HG03457 (cell line): ENCODE data around the gene C22orf42.
"Not testable (repeated sequence)": the region's sequence is repeated elsewhere in the genome, so short reads cannot be mapped to it uniquely, and the experiment has no call there.

Source experiments
- ATAC-seq: cut with Tn5 transposase; IDR thresholded peaks from one replicate; pipeline ENCODE4 v1.9.1; 2021; ENCODE audit warnings: moderate number of reproducible peaks; ENCODE audit not compliant: unreplicated experiment

The C22orf42 gene

DNA sequence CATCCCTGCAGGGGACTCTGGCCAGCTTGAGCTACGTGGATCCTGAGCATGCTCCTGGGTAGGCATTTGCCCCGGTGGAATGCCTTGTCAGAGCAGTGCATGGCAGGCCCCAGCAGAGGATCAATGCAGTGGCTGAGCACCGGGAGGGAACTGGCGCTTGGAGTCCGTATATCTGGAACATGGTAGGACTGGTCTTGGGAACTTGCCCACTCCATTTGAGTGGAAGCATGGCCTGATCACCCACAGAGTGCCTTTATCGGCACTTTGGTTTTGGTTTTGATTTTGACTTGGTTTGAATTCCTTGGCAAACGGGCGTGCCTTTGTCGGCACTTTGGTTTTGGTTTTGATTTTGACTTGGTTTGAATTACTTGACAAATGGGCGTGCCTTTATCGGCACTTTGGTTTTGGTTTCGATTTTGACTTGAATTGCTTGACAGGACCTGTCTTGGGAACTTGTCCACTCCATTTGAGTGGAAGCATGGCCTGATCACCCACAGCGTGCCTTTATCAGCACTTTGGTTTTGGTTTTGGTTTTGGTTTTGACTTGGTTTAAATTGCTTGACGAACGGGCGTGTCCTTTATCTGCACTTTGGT is 21.3 kb downstream of the C22orf42 start:
- ATAC-seq, result not testable (repeated sequence)

DNA sequence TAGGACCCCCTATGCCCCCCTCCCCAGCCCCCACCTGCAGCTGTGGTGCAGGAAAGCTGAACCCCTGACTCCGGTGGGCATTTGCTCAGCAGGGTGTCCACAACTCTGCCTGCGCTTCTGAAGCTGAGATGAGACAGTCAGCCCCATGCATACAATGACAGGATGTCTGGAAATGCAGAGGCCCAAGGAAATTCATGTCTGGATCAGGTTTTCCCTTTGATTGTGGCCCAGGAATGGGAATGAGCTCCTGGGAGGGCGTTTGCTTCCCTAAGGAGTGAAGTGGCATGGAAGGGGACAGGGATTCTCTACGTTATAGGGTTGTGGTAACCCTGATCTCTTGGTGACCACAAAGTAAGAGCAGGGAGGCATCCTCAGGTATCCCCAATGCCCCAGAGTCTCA is 22.2 kb downstream of the C22orf42 start:
- not testable (repeated sequence) for ATAC-seq

DNA sequence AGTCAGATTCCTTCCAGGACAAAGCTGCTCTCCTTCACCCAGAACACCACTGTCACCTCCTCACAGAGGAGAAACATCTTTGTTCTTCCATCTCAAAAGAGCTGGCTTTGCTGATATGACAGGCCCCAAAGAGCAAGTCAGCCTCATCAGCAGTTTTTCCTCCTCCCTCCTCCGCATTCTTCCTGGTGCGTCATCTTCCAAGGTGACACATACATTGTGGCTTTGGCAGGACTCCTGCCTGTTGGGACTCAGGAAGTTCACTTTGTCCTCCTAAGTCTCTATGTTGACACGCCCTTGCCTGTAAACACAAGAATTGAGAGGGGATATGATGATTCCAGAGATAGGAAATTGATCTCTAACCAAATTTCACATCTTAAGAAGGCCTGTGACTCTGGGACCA is 23.1 kb downstream of the C22orf42 start:
- ATAC-seq, result not testable (repeated sequence)

DNA sequence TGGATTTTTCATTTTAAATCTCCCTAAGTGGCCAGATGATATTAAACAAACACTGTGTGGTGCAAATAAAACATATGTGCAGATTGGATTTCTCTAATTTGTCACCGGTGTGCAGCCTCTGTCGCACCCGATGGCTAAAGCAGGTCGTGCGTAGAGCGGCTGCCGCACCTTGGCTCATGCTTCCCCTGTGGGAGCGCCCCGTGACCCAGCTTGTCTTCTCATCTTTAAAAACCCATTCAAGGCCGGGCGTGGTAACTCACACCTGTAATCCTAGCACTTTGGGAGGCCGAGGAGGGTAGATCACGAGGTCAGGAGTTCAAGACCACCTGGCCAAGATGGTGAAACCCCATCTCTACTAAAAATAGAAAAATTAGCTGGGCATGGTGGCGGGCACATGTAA is 24.3 kb downstream of the C22orf42 start:
- not testable (repeated sequence) for ATAC-seq

DNA sequence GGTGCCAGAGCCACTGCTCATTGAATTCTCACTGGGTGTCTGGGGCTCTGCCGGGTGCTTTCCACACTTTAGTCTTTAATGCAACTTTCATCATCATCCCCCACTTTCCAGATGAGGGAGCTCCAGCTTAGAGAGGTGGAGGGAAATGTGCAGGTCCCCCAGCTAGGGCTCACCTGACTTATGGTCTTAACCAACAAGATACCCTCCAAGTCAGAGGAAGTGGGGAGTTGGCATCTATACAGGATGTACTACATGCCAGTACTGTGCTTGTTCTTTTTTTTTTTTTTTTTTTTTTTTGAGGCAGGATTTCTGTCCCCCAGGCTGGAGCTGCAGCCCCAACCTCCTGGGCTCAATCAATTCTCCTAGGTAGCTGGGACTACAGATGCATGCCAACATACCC is 26.3 kb downstream of the C22orf42 start:
- ATAC-seq, result no peak

DNA sequence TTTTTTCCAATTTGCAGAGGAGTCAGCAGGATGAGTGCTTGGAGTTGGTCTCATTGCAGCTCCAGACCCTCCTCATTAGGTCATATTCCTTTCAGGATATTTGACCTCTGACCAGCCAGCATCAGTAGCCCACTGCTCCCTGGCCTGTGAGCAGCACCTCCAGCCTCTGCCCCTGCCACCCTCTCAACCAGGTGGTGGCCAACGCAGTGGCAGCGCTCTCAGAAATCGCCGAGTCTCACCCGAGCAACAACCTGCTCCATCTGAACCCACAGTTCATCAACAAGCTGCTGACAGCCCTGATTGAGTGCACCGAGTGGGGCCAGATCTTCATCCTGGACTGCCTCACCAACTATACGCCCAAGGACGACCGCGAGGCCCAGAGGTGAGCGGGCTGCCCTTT is 27.0 kb downstream of the C22orf42 start:
- ATAC-seq, result no peak

DNA sequence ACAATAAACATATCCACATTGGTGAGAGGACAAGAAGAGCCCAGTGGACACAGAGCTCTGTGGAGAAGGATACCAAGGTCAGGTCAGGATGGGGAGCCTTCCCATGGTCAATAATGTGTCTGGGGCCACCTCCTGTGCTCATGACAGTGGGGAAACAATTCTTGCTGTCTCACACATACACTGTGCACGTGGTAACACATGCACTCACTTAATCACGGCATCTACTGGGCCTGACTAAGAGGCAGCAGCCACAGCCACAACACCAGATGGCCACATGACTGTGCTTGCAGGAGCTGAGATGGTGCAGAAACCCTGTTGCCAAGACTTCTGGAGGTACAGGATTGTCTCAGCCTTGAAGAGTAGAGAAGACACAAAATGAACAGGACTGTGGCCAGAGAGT is 28.6 kb downstream of the C22orf42 start:
- no peak for ATAC-seq

DNA sequence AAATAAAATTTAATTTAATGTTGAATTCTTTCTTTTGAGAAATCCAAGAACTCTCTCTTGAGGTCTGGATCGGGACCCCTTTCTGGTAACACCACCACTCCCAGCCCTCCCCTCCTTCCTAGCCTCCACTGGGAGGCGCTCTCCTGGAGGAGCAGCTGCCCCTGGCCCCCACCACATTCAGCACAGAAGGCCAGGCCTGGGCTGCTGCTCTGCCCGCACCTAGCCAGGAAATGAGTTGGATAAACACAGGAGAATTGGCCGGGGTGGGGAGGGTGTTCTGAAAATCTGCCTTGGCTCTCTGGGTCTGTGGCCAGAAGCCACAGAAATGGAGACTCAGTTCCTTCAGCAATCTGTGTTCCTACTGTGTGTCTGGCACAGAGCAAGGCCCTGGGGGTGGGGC is 31.2 kb downstream of the C22orf42 start:
- no peak for ATAC-seq

DNA sequence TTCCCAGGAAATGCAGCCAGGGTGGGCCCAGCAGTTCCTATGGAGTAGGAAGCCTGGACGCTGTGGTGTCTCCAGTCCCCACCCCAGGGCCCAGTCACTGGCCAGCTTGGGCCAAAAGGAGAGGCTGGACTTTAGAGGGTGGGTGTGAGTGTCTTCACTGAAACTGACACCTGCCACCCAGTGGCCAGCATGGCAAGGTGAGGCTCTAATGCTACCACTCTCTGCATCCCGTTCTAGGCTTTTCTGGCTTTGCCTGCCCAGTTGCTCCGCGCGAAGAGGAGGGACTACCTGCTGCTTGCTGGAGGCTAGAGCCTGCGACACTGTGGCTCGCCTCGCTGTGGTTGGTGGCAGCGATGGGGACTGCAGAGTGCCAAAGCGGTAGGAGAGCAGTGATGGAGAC is 35.4 kb downstream of the C22orf42 start:
- no peak for ATAC-seq

DNA sequence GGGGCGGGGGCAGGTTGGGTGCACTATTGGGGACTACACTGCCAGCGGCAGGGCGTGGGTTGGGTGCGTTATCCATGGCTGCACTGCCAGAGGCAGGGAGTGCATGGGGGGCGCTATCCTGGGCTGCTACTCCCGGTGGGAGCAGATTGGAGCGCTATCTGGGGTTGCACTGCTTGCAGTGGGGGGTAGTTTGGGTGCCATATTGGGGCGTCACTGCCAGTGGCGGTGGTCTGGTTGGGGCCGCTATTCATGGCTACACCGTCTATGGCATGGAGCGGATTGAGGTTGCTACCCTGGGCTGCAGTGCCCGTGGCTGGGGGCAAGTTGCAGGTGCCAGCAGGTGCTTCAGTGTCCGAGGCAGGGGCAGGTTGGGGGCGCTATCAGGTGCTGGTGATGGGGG is 36.2 kb downstream of the C22orf42 start:
- no peak for ATAC-seq

DNA sequence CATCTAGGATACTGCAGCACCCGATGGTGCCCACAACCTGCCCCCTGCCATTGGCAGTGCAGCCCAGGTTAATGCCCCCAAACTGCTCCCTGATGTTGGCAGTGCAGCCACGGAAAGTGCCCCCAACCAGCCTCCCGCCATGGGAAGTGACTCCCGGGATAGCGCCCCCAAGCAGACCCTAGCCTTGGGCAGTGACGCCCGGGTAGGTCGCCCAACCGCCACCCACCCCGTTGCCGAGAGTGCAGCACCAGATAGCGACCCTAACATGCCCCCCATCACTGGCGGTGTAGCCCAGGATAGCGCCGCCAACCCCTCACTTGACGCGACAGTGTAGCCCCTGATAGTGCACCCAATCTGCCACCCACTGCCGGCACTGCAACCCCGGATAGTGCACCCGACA is 38.5 kb downstream of the C22orf42 start:
- ATAC-seq, result no peak

DNA sequence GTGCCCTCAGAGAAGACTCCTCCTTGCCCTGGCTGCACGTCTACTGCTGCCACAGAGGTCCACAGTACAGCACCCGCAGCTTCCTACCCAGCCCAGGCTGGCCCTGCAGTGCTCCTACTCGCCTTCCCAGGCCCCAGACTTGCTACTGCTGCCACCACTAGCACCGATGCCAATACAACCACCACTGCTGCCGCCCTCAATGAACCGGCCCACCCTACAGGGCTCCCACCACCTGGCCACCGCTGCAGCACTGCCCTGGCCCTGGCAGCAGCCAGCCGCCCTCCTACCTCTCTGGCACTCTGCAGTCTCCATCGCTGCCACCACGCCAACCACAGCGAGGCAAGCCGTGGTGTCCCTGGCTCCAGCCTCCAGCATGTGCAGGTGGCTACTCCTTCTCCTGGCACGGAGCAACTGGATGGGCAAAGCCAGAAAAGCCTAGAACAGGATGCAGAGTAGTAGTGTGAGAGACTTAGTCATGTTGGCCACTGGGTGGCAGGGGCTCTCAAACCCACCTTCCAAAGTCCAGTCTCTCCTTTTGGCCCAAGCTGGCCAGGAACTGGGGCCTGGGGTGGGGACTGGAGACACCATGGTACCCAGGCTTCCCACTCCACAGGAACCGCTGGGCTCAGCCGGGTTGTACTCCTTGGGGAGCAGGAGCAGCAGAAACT is 39.4 kb downstream of the C22orf42 start:
- ATAC-seq, result no peak

DNA sequence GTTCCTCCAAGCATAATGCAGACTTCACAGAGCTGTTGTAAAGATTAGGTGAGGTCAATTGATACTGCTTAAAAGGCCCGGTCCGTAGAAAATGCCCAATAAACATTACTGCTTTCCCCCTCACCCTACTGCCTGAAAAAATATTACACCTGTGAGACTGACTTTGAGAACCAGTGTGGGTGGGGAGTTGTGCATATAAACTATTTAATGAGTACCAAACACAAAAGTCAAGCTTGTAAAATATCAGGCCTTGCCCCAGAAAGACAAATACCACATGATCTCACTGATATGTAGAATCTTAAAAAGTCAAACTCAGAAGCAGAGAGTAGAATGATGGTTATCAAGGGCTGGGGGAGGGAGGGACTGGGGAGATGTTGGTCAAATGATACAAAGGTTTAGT is 46.7 kb downstream of the C22orf42 start:
- ATAC-seq, result no peak

DNA sequence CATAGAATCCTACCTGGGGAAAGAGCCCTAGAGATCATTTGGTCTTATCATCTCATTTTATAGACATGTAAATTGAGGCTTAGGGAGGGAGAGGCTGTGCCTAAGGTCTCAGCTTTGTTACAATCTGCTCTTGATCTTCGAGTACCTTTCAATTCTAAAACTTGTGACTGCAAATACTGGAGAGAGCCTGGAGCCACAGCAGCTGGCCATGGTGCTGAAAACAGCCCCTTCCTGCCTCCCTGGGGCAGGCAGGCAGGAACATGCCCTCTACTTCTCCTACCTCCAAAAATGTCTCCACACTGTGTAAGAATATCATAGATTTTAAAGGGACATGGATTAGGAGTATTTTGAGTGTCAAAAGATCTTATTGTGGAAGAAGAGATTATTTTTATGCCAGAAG is 52.2 kb downstream of the C22orf42 start:
- ATAC-seq, result no peak

DNA sequence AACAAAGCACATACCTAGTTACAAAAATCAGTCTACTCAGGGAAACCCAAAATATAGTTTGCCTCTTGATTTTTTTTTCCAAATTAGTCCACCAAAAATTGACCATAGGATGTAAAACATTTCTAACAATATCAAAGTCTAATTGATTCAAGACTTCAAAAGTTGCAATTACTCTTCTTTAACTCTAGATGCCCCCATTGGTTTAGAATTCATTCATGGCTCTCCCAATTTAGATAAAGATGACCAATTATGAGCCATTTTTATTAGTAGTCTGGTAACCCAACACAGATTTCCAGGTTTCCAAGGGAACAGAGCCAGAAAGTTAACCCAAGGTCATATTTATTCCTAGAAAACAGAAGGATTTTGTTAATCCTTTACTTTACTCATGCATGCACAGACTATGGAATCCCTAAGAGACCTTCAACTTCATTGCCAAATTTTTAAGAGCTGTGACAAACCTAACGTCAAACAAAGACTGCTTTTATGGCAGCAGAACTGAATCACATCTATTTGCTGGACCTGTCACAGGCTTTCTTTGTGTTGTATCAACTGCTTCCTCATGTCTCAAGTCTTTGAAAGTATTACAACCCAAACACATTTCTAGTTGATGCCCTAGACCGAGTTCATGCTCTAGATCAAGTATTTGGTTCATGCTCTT is 55.3 kb downstream of the C22orf42 start:
- ATAC-seq, result no peak

DNA sequence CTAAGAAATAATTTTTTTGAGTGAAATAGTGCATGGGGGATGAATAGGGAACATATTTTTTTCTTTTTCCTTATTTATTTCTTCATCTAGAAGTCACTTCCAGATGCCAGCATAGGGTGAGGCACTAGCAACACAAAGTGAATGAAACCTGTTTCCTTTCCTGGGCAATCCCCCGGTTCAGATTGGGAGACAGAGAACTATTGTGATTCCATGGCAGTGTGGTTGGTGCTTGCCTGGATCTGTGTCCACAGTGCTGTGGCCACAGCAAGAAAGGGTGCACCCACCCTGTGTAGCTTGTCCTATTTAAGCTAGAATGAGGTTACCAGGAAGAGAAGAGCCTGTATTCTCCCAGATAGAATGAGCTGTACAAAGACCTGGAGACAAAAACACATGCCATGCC is 58.4 kb downstream of the C22orf42 start:
- ATAC-seq, result no peak
